ENCODE measurements around the gene RBFOX1.

Gene RBFOX1

DNA sequence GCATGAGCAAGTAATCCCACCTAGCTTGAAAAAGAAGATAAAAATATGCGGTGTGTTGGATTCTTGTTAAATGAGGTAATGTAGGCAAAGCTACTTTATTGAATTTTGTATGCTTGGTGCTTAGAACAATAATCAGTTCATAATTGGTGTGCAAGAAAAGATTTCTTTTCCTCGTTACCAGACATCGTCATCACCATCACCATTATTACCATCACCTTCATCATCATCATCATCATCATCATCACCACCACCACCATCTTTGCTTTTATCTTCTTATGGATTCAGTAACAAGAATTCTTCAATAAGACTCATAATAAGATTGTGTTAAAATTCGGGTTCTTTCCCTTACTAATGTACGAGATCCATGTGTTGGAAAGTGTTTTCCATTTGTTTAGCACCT lies 173.7 kb downstream of the RBFOX1 start:
- Histone ChIP-seq H3K4me3 (ENCODE audit: low read depth, low read length) (no peak overlapping the region), H3K36me3 (replicated peaks) (no peaks in the 10 kb centered on the region), H3K27ac (no peak overlapping the region), H3K27me3 (replicated peaks) (no peaks in the 10 kb centered on the region)
- in situ Hi-C loops (cut with HindIII; ENCODE audit: low pct_ligation_motif_present, low sequenced_read_pairs): no loop called here
- no peak for DNase-seq
- TF ChIP-seq, protein P1, sequence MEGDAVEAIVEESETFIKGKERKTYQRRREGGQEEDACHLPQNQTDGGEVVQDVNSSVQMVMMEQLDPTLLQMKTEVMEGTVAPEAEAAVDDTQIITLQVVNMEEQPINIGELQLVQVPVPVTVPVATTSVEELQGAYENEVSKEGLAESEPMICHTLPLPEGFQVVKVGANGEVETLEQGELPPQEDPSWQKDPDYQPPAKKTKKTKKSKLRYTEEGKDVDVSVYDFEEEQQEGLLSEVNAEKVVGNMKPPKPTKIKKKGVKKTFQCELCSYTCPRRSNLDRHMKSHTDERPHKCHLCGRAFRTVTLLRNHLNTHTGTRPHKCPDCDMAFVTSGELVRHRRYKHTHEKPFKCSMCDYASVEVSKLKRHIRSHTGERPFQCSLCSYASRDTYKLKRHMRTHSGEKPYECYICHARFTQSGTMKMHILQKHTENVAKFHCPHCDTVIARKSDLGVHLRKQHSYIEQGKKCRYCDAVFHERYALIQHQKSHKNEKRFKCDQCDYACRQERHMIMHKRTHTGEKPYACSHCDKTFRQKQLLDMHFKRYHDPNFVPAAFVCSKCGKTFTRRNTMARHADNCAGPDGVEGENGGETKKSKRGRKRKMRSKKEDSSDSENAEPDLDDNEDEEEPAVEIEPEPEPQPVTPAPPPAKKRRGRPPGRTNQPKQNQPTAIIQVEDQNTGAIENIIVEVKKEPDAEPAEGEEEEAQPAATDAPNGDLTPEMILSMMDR (IDR thresholded peaks at IDR 0.05; ENCODE audit: low read depth, low read length, missing control alignments): no peak

DNA sequence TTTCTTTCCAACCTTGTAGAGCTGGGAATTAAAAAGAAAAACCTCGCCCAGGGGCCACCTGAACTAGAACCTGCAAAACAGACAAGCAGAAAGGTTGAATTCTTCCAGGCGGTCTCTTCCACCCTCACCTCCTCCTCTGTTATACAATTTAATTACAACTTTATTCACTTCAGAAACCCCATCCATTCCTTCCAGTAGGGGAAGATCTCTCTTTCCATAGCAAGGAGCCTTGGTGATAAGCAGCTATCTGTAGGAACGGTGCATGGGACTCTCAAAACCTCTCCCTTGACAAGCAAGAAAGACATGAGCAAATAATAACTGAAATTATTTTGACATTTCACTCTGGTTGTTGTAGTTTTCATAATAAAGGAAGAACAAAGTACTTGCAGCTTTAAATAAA lies 176.0 kb downstream of the RBFOX1 start:
- DNase-seq: no peak
- Histone ChIP-seq H3K36me3 (replicated peaks) (no peaks in the 10 kb centered on the region), H3K4me3 (ENCODE audit: low read depth, low read length) (no peak overlapping the region), H3K27ac (no peak overlapping the region), H3K27me3 (replicated peaks) (no peaks in the 10 kb centered on the region)
- TF ChIP-seq, protein P1 (IDR thresholded peaks at IDR 0.05; ENCODE audit: low read depth, low read length, missing control alignments): no peak
- in situ Hi-C loops (cut with HindIII; ENCODE audit: low pct_ligation_motif_present, low sequenced_read_pairs): no loop called here

DNA sequence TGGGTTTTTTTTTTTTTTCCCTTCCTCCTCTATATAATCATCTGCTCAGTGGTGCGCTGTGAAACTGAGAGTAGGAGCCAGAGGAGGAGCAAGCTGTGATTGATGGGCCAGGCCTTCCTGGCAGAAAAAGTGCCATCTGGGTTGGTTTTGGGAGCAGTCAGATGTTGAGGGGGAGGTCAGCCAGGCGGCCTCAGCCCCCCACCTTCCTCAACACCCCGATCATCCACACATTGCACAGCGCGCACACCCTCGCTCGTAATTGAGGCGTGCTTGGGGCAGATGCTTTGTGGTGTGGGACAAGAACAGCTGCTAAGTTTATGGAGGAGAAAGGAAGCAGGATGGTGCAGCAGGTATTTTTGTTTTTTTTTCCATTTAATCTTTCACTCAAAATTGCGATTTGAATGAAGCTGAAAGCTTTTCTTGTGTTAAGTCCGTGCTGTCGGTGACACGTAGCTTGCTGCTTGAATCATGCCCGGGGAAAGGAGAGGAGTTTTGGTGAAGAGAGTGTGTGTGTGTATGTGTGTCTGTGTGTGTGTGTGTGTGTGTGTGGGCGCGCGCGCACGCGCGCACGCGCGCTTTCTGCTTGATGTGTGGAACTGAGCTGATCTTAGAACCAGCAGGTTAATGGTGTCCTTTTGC lies 177.4 kb downstream of the RBFOX1 start:
- H3K27ac ChIP-seq: no peak overlapping the region
- in situ Hi-C loops (cut with HindIII; ENCODE audit: low pct_ligation_motif_present, low sequenced_read_pairs): no loop called here
- no peak for DNase-seq
- H3K4me3 ChIP-seq (ENCODE audit: low read depth, low read length): no peak overlapping the region
- H3K36me3 ChIP-seq (replicated peaks): no peaks in the 10 kb centered on the region
- H3K27me3 ChIP-seq (replicated peaks): no peaks in the 10 kb centered on the region
- TF ChIP-seq, protein P1 (IDR thresholded peaks at IDR 0.05; ENCODE audit: low read depth, low read length, missing control alignments): no peak

DNA sequence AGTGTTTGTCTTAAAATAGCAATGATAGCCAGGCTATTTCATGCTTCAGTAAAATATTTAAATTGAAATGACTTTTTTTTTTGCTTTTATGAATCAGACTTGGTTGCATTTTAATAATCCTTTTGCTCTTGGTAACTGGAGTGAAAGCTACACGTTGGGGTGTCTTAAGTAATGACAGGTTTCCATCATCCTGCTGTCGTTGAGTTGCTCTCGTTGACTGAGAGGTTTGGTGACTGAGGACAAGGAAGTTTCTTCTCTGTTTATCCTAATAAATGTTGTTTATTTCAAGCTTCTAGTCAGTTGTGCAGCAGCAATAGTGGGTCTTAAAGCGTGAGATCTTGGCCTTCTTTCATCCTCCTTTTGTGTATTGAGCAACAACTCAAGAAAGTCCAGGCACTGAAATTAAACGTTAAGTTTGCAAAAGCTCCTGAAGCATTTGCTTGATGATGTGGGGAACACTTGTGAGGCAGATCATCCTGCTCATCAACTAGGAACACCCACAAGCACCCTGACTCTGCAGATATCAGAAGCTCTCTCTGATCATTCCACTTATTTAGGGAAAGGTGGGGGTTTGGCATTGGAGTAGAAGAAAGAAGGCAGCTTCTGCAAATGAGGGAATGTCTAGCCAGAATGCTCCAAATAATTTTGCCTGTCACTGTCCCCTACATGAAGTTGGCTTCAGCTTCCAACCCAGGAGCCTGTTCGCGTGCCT lies 179.1 kb downstream of the RBFOX1 start:
- Histone ChIP-seq H3K4me3 (ENCODE audit: low read depth, low read length) (no peak overlapping the region), H3K27ac (no peak overlapping the region)
- TF ChIP-seq, protein P1 (IDR thresholded peaks at IDR 0.05; ENCODE audit: low read depth, low read length, missing control alignments): no peak

DNA sequence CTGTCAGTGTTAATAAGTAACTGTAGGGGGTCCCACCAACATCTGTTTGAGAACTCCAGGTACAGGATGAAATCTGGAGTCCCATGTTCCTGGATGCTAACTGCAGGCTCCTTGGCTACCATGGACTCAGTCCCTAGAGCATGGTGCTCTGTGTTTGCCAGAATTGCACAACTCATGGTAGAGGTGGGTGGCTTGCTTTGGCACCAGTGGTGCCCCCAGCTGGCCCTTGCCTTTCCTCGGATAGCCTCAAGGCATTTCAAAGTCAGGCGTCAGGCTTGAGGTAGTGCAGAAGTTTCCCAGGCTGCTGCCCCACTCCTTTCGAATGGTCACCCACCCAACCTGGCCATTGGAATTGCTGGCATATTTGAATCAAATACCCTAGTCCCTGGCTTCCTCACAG lies 179.9 kb downstream of the RBFOX1 start:
- Histone ChIP-seq H3K36me3 (replicated peaks) (no peaks in the 10 kb centered on the region), H3K27ac (no peak overlapping the region), H3K27me3 (replicated peaks) (no peaks in the 10 kb centered on the region), H3K4me3 (ENCODE audit: low read depth, low read length) (no peak overlapping the region)
- in situ Hi-C loops (cut with HindIII; ENCODE audit: low pct_ligation_motif_present, low sequenced_read_pairs): no loop called here
- DNase-seq: no peak
- TF ChIP-seq, protein P1 (IDR thresholded peaks at IDR 0.05; ENCODE audit: low read depth, low read length, missing control alignments): no peak

More for the DNA sequence above, 179.1 kb downstream of the RBFOX1 start:
- DNase-seq: no peak
- Histone ChIP-seq H3K36me3 (replicated peaks) (no peaks in the 10 kb centered on the region), H3K27me3 (replicated peaks) (no peaks in the 10 kb centered on the region)
- in situ Hi-C loops (cut with HindIII; ENCODE audit: low pct_ligation_motif_present, low sequenced_read_pairs): no loop called here

All from brain microvascular endothelial cell (primary cell).